NCI-H2029 treated with DMSO at 0.1 percent for 48 hours (cell line): ENCODE results near the gene ZNF155.
"Not testable (repeated sequence)": the region's sequence is repeated elsewhere in the genome, so short reads cannot be mapped to it uniquely, and the experiment has no call there.

ENCODE experiments used
- DNase-seq: peaks from one replicate; lab custom pipeline; 2025; lab: John Stamatoyannopoulos, UW

ZNF155 gene

GRCh38 chr19:43983912-43984686 lies at the start of gene ZNF155:
Gene ZNF155 (plus strand): TSS chr19:43984188. CDS start chr19:43988544, 4,356 bp downstream.
- peak; percentile 89 for DNase-seq

GRCh38 chr19:43934985-43935708 lies 48.8 kb upstream of the ZNF155 start, which contains the start of gene ZNF45:
Gene ZNF45 (minus strand): TSS chr19:43935282. CDS start chr19:43922185, 13,097 bp downstream.
- peak; percentile 65 for DNase-seq

GRCh38 chr19:43936188-43936587 lies 47.8 kb upstream of the ZNF155 start:
- DNase-seq: no peak

GRCh38 chr19:43939557-43940260 lies 44.3 kb upstream of the ZNF155 start:
- DNase-seq: no peak

GRCh38 chr19:43940719-43941118 lies 43.3 kb upstream of the ZNF155 start:
- no peak for DNase-seq

- DNase-seq: no peak
Measured at GRCh38 chr19:43941209-43941608, 42.8 kb upstream of the ZNF155 start.

GRCh38 chr19:43947412-43947811 lies 36.6 kb upstream of the ZNF155 start:
- not testable (repeated sequence) for DNase-seq

GRCh38 chr19:43949803-43950202 lies 34.2 kb upstream of the ZNF155 start:
- DNase-seq: not testable (repeated sequence)

GRCh38 chr19:43950834-43951645 lies 32.9 kb upstream of the ZNF155 start, which contains the start of gene ZNF221:
Gene ZNF221 (plus strand): TSS chr19:43951228. CDS start chr19:43962727, 11,499 bp downstream.
- DNase-seq: peak; percentile 86

- no peak for DNase-seq
Measured at GRCh38 chr19:43956827-43957226, 27.2 kb upstream of the ZNF155 start.

GRCh38 chr19:43957891-43958290 lies 26.1 kb upstream of the ZNF155 start:
- DNase-seq: no peak

GRCh38 chr19:43960411-43960810 lies 23.6 kb upstream of the ZNF155 start:
- no peak for DNase-seq

GRCh38 chr19:43966079-43966694 lies 17.8 kb upstream of the ZNF155 start:
- no peak for DNase-seq

GRCh38 chr19:43976732-43977131 lies 7.3 kb upstream of the ZNF155 start:
- DNase-seq: no peak

GRCh38 chr19:43983544-43983911 lies 460 bp upstream of the ZNF155 start:
- no peak for DNase-seq

- DNase-seq: no peak
Measured at GRCh38 chr19:43984687-43985000, 656 bp downstream of the ZNF155 start.

- DNase-seq: no peak
Measured at GRCh38 chr19:43997631-43998290, 13.8 kb downstream of the ZNF155 start.

- DNase-seq: no peak
Measured at GRCh38 chr19:44002212-44002565, 18.2 kb downstream of the ZNF155 start.

GRCh38 chr19:44002566-44003460 lies 18.8 kb downstream of the ZNF155 start, which contains the start of gene ZNF230:
Gene ZNF230 (plus strand): TSS chr19:44002957. CDS start chr19:44007079, 4,122 bp downstream.
- peak; percentile 87 for DNase-seq
